Brain microvascular endothelial cell (primary cell): Measurements from ENCODE around the gene FBXW11.

Experiments
- DNase-seq: peaks from one replicate; pipeline ENCODE4 v3.0.0-alpha.2; 2020
- H3K27ac ChIP-seq: fragments of 250-450 bp; sonication (Bioruptor Pico); 2 replicates; pipeline ENCODE4 v1.5.1; 2020; ENCODE audit warnings: mild to moderate bottlenecking, moderate library complexity
- H3K27me3 ChIP-seq: fragments of 250-450 bp; sonication (Bioruptor Pico); replicated peaks from 2 replicates; pipeline ENCODE4 v1.5.1; 2020; ENCODE audit warnings: mild to moderate bottlenecking
- H3K36me3 ChIP-seq: fragments of 250-450 bp; sonication (Bioruptor Pico); replicated peaks from 2 replicates; pipeline ENCODE4 v1.5.1; 2020; ENCODE audit warnings: mild to moderate bottlenecking
- H3K4me3 ChIP-seq: 2 replicates; pipeline ENCODE4 v1.5.1; 2011; ENCODE audit warnings: low read depth, mild to moderate bottlenecking, control low read depth, low read length, moderate library complexity
- CTCF ChIP-seq: IDR thresholded peaks from 2 replicates; pipeline ENCODE4 v1.5.1; 2011; ENCODE audit warnings: low read depth, mild to moderate bottlenecking, moderate library complexity, low read length, control low read depth, inconsistent platforms; ENCODE audit errors: missing control alignments
- in situ Hi-C: cut with HindIII; loops from 2 replicates; pipeline ENCODE4 v1.10.0; 2017; ENCODE audit warnings: low sequenced_read_pairs, low pct_ligation_motif_present

Gene FBXW11

GRCh38 chr5:171846323-171846722 lies 160.1 kb downstream of the FBXW11 start:
- no peak overlapping the region for H3K27ac ChIP-seq
- H3K27me3 ChIP-seq, result no peaks in the 10 kb centered on the region
- DNase-seq, result no peak
- no peaks in the 10 kb centered on the region for H3K36me3 ChIP-seq
- peak; percentile 17 for TF ChIP-seq CTCF
- in situ Hi-C loops, result no loop called here
- H3K4me3 ChIP-seq, result no peak overlapping the region

- peak; percentile 11 for DNase-seq
- no peak overlapping the region for H3K27ac ChIP-seq
- H3K4me3 ChIP-seq, result no peak overlapping the region
- no peaks in the 10 kb centered on the region for H3K36me3 ChIP-seq
- in situ Hi-C loops, result no loop called here
- H3K27me3 ChIP-seq, result no peaks in the 10 kb centered on the region
- peak; percentile 42 for TF ChIP-seq CTCF
Measured at GRCh38 chr5:171845857-171846256, 160.6 kb downstream of the FBXW11 start.

- DNase-seq, result no peak
- no peak overlapping the region for H3K27ac ChIP-seq
- in situ Hi-C loops, result no loop called here
- no peak for TF ChIP-seq CTCF
- no peaks in the 10 kb centered on the region for H3K27me3 ChIP-seq
- no peak overlapping the region for H3K4me3 ChIP-seq
- H3K36me3 ChIP-seq, result no peaks in the 10 kb centered on the region
Measured at GRCh38 chr5:171845040-171845630, 161.3 kb downstream of the FBXW11 start.

GRCh38 chr5:171842777-171843328 lies 163.6 kb downstream of the FBXW11 start:
- TF ChIP-seq CTCF, result no peak
- Histone ChIP-seq H3K27me3 (no peaks in the 10 kb centered on the region), H3K27ac (no peak overlapping the region), H3K4me3 (no peak overlapping the region), H3K36me3 (no peaks in the 10 kb centered on the region)
- DNase-seq, result no peak
- in situ Hi-C loops, result no loop called here

- Histone ChIP-seq H3K4me3 (no peak overlapping the region), H3K27me3 (no peaks in the 10 kb centered on the region), H3K36me3 (no peaks in the 10 kb centered on the region), H3K27ac (no peak overlapping the region)
- no peak for DNase-seq
- in situ Hi-C loops, result no loop called here
- TF ChIP-seq CTCF, result no peak
Measured at GRCh38 chr5:171841984-171842776, 164.3 kb downstream of the FBXW11 start.
